Liver (tissue), 9 donors: ENCODE data around the gene ABCC5. TPM values are rescaled to one million over a fixed set of nuclear protein-coding genes. Genes with fewer than 3 reads are reported as not detected.

Experiments
- DNase-seq: peaks from one replicate; pipeline ENCODE4 v3.0.0-alpha.2; 2017; ENCODE audit warnings: low spot score
- H3K27ac ChIP-seq, 2 donors: one replicate each; pipeline ENCODE4 v1.7.0; 2013; ENCODE audit warnings: inconsistent platforms in 2 of 2, low read length in 2 of 2, control low read depth in 1 of 2, low read depth in 1 of 2, mild to moderate bottlenecking in 1 of 2
- H3K27me3 ChIP-seq, 4 donors: one replicate each; pipeline versions ENCODE4 v1.6.1 to v1.7.0; 2013; ENCODE audit warnings: low read length in 3 of 4, inconsistent platforms in 1 of 4, mild to moderate bottlenecking in 1 of 4, moderate library complexity in 1 of 4; ENCODE audit not compliant: control insufficient read depth in 4 of 4, insufficient read depth in 4 of 4
- H3K36me3 ChIP-seq, 4 donors: one replicate each; pipeline versions ENCODE4 v1.6.1 to v1.7.0; 2013; ENCODE audit warnings: low read length in 3 of 4, mild to moderate bottlenecking in 3 of 4, low read depth in 1 of 4, moderate library complexity in 1 of 4; ENCODE audit not compliant: control insufficient read depth in 4 of 4, insufficient read depth in 3 of 4
- H3K4me1 ChIP-seq, 4 donors: one replicate each; pipeline versions ENCODE4 v1.6.1 to v1.7.0; 2013; ENCODE audit warnings: low read length in 3 of 4, mild to moderate bottlenecking in 3 of 4, moderate library complexity in 1 of 4; ENCODE audit not compliant: control insufficient read depth in 4 of 4, insufficient read depth in 4 of 4
- H3K4me3 ChIP-seq, 3 donors: one replicate each; pipeline versions ENCODE4 v1.6.1 to v1.7.0; 2013; ENCODE audit warnings: low read length in 3 of 3, control low read depth in 1 of 3, low read depth in 1 of 3, mild to moderate bottlenecking in 1 of 3
- H3K9ac ChIP-seq, 2 donors: one replicate each; pipeline ENCODE4 v1.7.0; 2013; ENCODE audit warnings: low read length in 2 of 2, mild to moderate bottlenecking in 2 of 2, moderate library complexity in 2 of 2, control low read depth in 1 of 2, low read depth in 1 of 2
- H3K9me3 ChIP-seq, 4 donors: one replicate each; pipeline versions ENCODE4 v1.6.1 to v1.7.0; 2013; ENCODE audit warnings: low read length in 3 of 4; ENCODE audit not compliant: control insufficient read depth in 4 of 4
- ATF3 ChIP-seq: IDR thresholded peaks from 2 replicates; pipeline ENCODE4 v1.6.1; 2016; ENCODE audit warnings: antibody characterized with exemption
- EGR1 ChIP-seq, 2 donors: IDR thresholded peaks; 2 replicates each; pipeline ENCODE4 v1.6.1; 2016 to 2018; ENCODE audit warnings: antibody characterized with exemption in 2 of 2, low read depth in 2 of 2
- FOXA1 ChIP-seq: IDR thresholded peaks from 2 replicates; pipeline ENCODE4 v1.6.1; 2016; ENCODE audit warnings: antibody characterized with exemption
- FOXA2 ChIP-seq: IDR thresholded peaks from 2 replicates; pipeline ENCODE4 v1.6.1; 2016; ENCODE audit warnings: antibody characterized with exemption
- GABPA ChIP-seq, 2 donors: IDR thresholded peaks in 1 of 2; conservative IDR thresholded peaks in 1 of 2; 2 replicates each; pipeline ENCODE4 v1.6.1; 2016; ENCODE audit warnings: antibody characterized with exemption in 2 of 2, mild to moderate bottlenecking in 1 of 2, moderate library complexity in 1 of 2
- JUND ChIP-seq, 2 donors: IDR thresholded peaks; 2 replicates each; pipeline ENCODE4 v1.6.1; 2016; ENCODE audit warnings: antibody characterized with exemption in 2 of 2
- NR2F2 ChIP-seq: IDR thresholded peaks from 2 replicates; pipeline ENCODE4 v1.6.1; 2016; ENCODE audit warnings: antibody characterized with exemption
- RAD21 ChIP-seq, 2 donors: IDR thresholded peaks; 2 replicates each; pipeline ENCODE4 v1.6.1; 2016; ENCODE audit warnings: antibody characterized with exemption in 2 of 2, mild to moderate bottlenecking in 2 of 2
- RXRA ChIP-seq, 2 donors: IDR thresholded peaks; 2 replicates each; pipeline ENCODE4 v1.6.1; 2017 to 2018; ENCODE audit warnings: antibody characterized with exemption in 2 of 2, mild to moderate bottlenecking in 1 of 2
- SP1 ChIP-seq: IDR thresholded peaks from 2 replicates; pipeline ENCODE4 v1.6.1; 2018; ENCODE audit warnings: antibody characterized with exemption, mild to moderate bottlenecking
- TAF1 ChIP-seq: conservative IDR thresholded peaks from 2 replicates; pipeline ENCODE4 v1.6.1; 2016; ENCODE audit warnings: antibody characterized with exemption, mild to moderate bottlenecking
- YY1 ChIP-seq: IDR thresholded peaks from 2 replicates; pipeline ENCODE4 v1.6.1; 2016; ENCODE audit warnings: antibody characterized with exemption, mild to moderate bottlenecking
- ZBTB33 ChIP-seq: IDR thresholded peaks from 2 replicates; pipeline ENCODE4 v1.6.1; 2016; ENCODE audit warnings: antibody characterized with exemption
- WGBS: extraction: QIAGEN DNeasy Blood & Tissue Kit; methylation state at CpG from one replicate; pipeline ENCODE4 v1.1.7; 2013; 5-methylcytosine and 5-hydroxymethylcytosine counted together
- polyA plus RNA-seq, 2 donors: library from polyadenylated mRNA; stranded (reverse) in 1 of 2; unstranded in 1 of 2; fragments of 200-250 nt in 1 of 2; fragments of >200 nt in 1 of 2; fragmentation: Nextera tagmentation in 1 of 2; extraction: Ambion mirVana in 1 of 2; gene quantifications; one replicate each; pipeline versions ENCODE4 v1.2.1 to v1.2.3, GENCODE V29; 2013 to 2015
- total RNA-seq, 2 donors: library from RNA; depleted of rRNA; stranded (reverse); fragments of >200 nt; gene quantifications; one replicate each; pipeline ENCODE4 v1.2.3, GENCODE V29; 2014
- TF ChIP-seq, protein P1 (sequence below): IDR thresholded peaks from 2 replicates; pipeline ENCODE4 v1.6.1; 2016; ENCODE audit warnings: antibody characterized with exemption, mild to moderate bottlenecking
- TF ChIP-seq, protein P2 (sequence below): IDR thresholded peaks from 2 replicates; pipeline ENCODE4 v1.6.1; 2016; ENCODE audit warnings: antibody characterized with exemption
- donor health status: healthy.
- donor health status: healthy.
- donor health status: healthy.
- donor health status: healthy.
- donor health status: healthy.

Gene ABCC5
- total and polyA plus RNA-seq, 4 donors = 2.8 to 35.7 (median 8.1) TPM

DNA sequence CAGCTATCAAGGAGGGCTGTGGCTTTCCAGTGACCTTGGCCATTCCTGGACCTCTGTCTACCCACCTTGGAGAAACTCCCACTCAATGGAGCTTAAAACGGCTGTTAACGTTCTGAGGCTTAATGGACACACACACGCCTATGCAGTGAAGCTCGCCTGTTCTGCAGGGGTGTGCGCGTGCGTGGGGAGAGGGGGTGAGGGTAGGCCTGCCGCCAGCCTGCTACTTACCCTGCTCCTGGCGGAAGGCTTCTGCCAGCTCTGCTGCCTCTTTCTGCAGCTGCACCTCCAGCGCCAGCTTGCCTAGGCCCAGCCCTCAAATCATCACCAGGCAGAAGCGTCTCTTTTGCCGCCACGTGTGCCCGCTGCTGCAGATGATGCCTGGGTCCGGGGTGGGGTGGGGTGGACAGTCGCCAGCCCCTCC, 109.8 kb downstream of the ABCC5 start:
- H3K4me1 ChIP-seq = no peaks in the 10 kb centered on the region
- no peak overlapping the region for H3K4me3 ChIP-seq
- no peaks in the 10 kb centered on the region for H3K27me3 ChIP-seq
- H3K36me3 ChIP-seq = no peaks in the 10 kb centered on the region
- DNase-seq = no peak
- no peak for TF ChIP-seq NR2F2
- TF ChIP-seq RXRA (IDR thresholded peaks at IDR 0.05) = no peak
- no peak for TF ChIP-seq FOXA2
- TF ChIP-seq JUND (IDR thresholded peaks at IDR 0.05) = no peak
- no peak for TF ChIP-seq TAF1
- H3K9ac ChIP-seq = no peak overlapping the region
- H3K27ac ChIP-seq = no peak overlapping the region
- 90% methylated on average over 16 of the region's 16 CpGs for WGBS
- no peaks in the 10 kb centered on the region for H3K9me3 ChIP-seq

DNA sequence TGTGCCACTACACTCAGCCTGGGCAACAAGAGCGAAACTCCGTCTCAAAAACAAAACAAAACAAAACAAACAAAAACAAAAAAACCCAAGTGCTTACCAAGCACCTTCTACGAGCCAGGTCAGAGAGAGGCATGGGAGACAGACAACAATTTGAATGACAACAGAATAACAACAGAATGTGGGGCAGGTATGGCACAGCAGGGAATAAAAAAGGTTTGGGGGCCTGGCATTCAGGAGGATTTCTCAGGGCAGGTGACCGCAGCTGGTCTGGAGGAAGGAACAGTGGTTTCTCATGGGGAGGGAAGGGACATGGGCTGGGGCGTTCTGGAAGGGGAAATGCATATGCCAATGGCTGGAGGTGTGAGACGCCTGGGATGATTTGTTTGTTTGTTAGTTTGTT, 110.5 kb downstream of the ABCC5 start:
- whole genome bisulfite sequencing = 73% methylated on average over 6 of the region's 6 CpGs
- H3K27ac ChIP-seq = no peak overlapping the region
- DNase-seq = no peak
- no peaks in the 10 kb centered on the region for H3K4me1 ChIP-seq
- H3K9ac ChIP-seq = no peak overlapping the region
- H3K27me3 ChIP-seq = no peaks in the 10 kb centered on the region
- TF ChIP-seq EGR1 (IDR thresholded peaks at IDR 0.05; ENCODE audit: low read depth in 2 of 2) (no peak), YY1 (no peak), SP1 (no peak), FOXA2 (no peak), GABPA (IDR thresholded peaks at IDR 0.05 in 1 of 2, conservative IDR thresholded peaks at IDR 0.05 in 1 of 2) (no peak)
- no peak overlapping the region for H3K4me3 ChIP-seq
- no peaks in the 10 kb centered on the region for H3K36me3 ChIP-seq
- no peaks in the 10 kb centered on the region for H3K9me3 ChIP-seq

DNA sequence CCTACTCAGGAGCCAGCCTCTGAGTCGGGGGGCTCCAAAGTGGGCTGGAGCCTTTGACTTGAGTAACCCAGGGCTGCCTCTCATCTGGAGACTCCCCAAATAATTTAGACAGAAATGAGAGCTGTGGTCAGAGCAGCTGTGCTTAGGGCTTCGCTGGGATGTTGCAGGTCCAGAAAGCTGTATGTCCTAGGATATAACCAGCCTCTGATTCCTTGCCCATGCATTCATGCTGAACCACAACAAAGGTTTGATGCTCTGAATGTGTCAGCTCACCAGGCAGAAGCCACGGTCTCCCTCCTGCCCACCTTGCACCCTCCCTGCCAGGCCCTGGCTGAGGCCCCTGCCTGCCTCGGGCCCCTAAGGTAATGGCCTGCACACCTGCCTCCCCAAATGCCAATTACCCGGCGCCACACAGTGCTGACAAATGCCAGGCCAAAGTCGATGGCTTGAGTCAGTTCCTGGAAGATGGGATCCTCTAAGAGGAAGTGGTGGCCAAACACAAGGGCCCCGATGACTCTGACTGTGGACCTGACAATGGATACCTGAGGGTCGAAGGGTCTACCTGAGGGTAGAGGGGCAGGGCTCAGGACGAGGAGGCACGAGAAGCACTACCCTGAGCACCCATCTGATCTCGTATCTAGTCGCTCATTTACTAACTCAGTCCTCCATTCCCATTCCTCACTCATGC, 111.3 kb downstream of the ABCC5 start:
- no peaks in the 10 kb centered on the region for H3K27me3 ChIP-seq
- H3K36me3 ChIP-seq = no peaks in the 10 kb centered on the region
- DNase-seq = no peak
- TF ChIP-seq RAD21 (IDR thresholded peaks at IDR 0.05) (no peak), EGR1 (IDR thresholded peaks at IDR 0.05; ENCODE audit: low read depth in 2 of 2) (no peak), ZBTB33 (no peak), ATF3 (no peak), YY1 (no peak), FOXA1 (no peak), SP1 (no peak), TAF1 (no peak), FOXA2 (no peak), RXRA (IDR thresholded peaks at IDR 0.05) (no peak)
- TF ChIP-seq, protein P1, sequence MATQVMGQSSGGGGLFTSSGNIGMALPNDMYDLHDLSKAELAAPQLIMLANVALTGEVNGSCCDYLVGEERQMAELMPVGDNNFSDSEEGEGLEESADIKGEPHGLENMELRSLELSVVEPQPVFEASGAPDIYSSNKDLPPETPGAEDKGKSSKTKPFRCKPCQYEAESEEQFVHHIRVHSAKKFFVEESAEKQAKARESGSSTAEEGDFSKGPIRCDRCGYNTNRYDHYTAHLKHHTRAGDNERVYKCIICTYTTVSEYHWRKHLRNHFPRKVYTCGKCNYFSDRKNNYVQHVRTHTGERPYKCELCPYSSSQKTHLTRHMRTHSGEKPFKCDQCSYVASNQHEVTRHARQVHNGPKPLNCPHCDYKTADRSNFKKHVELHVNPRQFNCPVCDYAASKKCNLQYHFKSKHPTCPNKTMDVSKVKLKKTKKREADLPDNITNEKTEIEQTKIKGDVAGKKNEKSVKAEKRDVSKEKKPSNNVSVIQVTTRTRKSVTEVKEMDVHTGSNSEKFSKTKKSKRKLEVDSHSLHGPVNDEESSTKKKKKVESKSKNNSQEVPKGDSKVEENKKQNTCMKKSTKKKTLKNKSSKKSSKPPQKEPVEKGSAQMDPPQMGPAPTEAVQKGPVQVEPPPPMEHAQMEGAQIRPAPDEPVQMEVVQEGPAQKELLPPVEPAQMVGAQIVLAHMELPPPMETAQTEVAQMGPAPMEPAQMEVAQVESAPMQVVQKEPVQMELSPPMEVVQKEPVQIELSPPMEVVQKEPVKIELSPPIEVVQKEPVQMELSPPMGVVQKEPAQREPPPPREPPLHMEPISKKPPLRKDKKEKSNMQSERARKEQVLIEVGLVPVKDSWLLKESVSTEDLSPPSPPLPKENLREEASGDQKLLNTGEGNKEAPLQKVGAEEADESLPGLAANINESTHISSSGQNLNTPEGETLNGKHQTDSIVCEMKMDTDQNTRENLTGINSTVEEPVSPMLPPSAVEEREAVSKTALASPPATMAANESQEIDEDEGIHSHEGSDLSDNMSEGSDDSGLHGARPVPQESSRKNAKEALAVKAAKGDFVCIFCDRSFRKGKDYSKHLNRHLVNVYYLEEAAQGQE = no peak
- TF ChIP-seq, protein P2, sequence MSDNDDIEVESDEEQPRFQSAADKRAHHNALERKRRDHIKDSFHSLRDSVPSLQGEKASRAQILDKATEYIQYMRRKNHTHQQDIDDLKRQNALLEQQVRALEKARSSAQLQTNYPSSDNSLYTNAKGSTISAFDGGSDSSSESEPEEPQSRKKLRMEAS = no peak
- no peak overlapping the region for H3K9ac ChIP-seq
- WGBS = 81% methylated on average over 13 of the region's 13 CpGs
- H3K4me3 ChIP-seq = no peak overlapping the region
- H3K27ac ChIP-seq = no peak overlapping the region
- no peaks in the 10 kb centered on the region for H3K4me1 ChIP-seq
- H3K9me3 ChIP-seq = no peaks in the 10 kb centered on the region
